Measurements from ENCODE around the gene RASSF3.
"Not testable (repeated sequence)": the region's sequence is repeated elsewhere in the genome, so short reads cannot be mapped to it uniquely, and the experiment has no call there.

Gene RASSF3

DNA sequence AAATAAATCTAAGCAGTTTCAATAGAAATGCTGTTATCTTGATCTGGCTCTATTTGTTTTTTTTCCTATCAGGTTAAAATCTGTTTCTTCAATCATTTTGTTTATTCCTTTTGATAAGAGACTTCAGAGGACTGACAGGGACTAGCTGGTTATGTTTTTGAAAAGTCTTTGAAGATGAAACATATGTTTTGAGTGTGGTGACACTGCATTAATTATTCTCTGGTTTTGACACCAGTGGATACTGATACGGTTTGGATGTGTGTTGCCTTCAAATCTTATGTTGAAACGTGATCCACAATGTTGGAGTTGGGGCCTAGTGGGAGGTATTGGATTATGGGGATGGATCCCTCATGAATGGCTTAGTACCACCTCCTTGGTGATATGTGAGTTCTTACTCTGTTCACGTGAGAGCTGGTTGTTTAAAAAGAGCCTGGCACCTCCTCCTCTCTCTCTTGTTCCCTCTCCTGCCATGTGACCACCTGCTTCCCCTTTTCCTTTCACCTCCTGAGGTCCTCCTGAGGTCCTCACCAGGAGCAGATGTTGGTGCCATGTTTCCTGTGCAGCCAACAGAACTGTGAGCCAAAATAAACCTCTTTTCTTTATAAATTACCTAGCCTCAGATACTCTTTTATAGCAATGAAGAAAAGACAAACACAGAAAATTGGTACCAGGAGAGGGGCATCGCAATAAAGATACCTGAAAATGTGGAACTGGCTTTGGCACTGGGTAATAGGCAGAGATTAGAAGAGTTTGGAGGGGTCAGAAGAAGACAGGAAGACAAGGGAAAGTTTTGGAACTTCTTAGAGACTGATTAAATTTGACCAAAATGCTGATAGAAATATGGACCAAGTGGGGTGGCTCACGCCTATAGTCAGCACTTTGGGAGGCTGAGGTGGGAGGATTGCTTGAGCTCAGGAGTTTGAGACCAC lies 23.0 kb downstream of the RASSF3 start:
- no peak for DNase-seq (ENCODE audit: low read depth in 2 of 2)

DNA sequence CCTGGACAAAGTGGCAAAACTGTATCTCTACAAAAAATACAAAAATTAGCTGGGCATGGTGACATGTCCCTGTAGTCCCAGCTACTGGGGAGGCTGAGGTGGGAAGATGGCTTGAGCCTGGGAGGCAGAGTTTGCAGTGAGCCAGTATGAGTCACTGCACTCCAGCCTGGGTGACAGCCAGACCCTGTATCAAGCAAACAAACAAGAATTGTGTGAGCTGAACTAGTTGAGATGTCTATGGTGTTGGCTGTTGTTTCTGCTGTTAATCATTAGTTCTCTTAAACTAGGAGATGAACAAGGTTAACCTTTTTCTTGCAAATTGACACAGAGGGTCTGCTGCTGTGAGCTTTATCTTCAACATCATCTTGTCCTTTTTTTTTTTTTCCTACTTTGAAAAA lies 23.6 kb downstream of the RASSF3 start:
- DNase-seq (ENCODE audit: low read depth in 2 of 2), result no peak

DNA sequence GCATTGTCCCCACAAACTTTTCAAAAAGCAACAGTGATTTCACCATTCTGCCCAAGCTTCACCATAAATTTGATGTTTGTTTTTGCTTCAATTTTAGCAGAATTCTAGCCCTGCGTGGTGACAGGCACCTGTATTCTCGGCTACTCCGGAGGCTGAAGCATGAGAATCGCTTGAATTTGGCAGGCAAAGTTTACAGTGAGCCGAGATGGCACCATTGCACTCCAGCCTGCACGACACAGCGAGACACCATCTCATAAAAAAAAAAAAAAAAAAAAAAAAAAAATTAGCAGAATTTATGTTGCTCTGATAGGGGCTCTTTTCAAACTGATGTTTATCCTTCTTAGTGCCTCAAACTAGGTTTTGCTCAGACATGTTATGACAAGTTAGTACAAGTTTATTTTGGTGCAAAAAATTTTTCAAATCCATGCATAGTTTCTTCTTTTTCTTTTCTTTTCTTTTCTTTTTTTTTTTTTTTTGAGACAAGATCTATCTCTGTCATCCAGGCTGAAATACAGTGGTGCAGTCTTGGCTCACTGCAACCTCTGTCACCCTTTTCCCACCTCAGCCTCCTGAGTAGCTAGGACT lies 24.3 kb downstream of the RASSF3 start:
- DNase-seq (ENCODE audit: low read depth in 2 of 2), result no peak

DNA sequence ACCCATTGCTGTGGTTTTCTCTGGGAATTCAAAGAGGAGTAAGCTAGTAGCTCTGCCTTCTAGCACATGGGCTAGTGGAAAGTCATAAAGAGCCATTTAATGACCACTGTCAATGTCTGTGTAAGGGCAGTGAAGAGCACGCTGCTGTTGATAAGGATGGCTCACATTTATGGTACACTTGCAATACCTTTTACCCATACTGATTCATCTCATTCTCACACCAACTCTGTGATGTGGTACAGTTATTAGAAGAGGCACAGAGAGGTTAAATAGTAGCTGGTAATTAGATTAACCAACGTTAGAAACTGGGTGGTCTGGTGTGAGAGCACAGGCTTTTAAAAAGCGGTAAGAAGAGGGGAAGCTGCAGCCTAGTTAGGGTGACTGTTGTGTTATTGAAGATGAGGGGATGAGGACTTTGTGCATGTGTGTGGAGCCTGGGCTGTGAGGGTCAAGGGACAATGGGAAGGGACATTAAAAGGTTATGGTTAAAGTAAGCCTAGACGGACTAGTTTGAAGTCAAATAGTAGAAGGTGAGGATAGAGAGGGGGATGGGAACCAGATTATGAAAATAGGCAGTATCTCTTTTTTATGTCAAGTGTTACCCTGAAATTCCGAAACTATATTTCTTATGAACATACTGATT lies 25.2 kb downstream of the RASSF3 start:
- DNase-seq (ENCODE audit: low read depth in 2 of 2), result no peak

DNA sequence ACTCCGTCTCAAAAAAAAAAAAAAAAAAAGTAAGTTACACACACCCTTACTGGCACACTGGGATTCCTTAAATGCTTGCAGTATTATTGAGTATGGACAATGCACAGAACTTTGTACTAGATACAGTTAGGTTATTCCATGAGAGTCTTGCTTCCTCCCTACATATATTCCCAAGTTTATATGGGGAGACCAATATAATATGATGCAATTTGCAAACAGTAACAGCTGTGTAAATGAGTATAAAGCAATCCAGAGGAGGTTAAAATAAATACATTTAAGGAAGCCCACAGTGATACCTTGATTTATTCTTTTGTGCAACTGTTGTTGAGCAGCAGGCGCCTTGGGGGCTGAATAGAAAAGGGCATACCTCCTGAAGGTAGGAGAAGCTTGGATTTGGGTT lies 26.6 kb downstream of the RASSF3 start:
- no peak for DNase-seq (ENCODE audit: low read depth in 2 of 2)

DNA sequence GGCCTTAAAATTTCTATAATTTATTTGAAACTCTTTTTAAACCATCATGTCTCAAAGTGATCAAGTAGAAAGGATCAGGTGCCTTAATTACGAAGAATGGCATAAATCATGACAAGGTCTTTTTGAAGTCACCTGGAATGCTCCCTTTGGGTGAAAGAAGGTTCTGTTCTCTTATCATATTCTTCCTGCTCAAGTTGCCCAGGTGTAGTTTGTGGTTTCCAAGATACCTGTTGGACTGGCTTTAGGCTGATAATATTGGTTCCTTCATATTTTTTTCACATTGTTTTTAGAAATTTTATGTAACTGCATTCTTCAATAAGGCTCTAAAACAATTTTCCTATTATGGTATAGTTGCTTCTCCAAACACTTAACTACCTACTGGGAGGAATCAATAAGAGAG lies 29.2 kb downstream of the RASSF3 start:
- DNase-seq (ENCODE audit: low read depth in 2 of 2), result no peak

DNA sequence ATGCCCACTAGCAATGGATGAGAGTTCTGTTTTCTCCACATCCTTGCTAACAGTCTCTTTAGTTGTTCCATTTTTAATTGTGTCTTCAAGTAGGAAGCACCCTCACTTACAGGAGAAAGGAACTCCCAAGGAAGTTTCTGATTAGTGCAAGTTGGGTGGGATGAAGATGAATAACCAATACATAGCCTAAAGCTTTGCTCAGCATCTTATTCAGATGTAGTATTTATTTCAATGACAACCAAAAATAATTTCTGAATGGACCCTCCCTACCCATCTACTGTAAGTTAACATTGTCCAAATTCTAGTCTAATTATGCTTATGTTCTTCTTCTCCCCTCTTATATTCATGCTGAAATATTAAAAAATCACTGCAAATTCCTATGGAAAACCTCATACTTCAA lies 36.0 kb downstream of the RASSF3 start:
- no peak for DNase-seq (ENCODE audit: low read depth in 2 of 2)

DNA sequence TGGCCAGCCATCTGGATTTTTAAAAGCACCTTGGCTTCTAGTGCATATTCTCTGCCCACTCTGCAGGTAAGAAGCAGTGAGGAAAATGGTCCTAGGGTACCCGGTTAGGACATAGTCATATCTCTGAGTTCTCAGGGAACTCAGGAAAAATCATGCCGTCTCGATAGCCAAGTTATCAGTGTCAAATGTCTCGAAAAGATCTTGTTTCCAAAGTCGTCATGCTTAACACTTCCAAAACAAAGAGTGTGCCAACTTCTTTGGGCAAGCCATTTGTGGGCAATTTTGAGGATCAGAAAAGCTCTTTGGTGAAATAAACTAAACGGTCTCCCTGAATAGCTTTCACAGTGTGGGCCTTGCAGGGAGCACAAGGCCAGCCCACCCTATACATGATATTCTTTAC lies 39.2 kb downstream of the RASSF3 start:
- no peak for DNase-seq (ENCODE audit: low read depth in 2 of 2)

DNA sequence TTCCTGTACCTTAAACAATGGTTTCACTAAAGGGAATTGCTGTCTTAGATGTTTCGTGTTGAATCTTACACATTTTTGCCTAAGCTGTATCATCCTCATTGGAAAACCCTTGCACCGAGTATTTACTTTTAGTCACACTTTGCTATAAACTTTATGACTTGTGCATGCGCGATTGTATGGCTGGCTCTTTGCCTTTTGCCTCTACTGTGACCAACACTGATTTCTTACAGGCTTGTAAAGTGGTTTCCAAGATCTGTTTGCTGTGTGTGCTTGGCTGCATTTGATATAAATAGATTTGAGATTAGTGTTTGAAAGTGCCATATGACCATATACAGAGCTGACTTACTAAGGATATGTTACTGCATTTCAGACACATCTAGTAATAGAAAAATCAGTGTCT lies 40.5 kb downstream of the RASSF3 start:
- no peak for DNase-seq (ENCODE audit: low read depth in 2 of 2)

DNA sequence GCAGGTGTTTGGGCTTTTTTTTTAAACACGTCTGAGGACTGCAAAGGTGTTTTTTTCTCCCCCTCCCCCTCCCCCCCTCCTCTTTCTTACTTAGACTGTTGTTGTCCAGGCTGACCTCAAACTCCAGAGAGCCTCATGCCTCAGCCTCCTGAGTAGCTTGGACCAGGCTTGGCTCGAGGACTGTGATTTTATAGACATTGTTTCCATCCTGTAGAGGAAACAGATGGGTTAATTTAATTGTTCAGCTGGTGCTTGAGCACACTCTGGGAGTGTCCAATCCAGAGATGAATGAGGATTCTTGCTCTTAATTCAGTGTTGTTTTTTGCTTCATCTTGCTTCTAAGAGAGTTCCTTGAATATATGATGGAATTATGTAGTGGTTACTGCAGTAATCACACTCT lies 42.1 kb downstream of the RASSF3 start:
- no peak for DNase-seq (ENCODE audit: low read depth in 2 of 2)

DNA sequence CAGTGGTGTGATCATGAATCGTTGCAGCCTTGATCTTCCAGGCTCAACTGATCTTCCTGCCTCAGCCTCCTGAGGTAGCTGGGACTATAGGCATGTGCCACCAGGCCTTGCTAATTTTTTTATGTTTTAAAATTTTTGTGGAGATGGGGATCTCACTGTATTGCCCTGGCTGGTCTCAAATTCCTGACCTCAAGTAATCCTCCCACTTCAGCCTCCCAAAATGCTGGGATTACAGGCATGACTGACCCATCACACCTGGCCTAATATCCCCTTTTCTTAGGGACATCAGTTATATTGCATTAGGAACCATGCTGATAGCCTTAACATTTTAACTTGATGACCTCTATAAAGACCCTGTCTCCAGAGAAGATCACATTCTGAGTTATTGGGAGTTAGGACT lies 42.8 kb downstream of the RASSF3 start:
- DNase-seq (ENCODE audit: low read depth in 2 of 2), result no peak

DNA sequence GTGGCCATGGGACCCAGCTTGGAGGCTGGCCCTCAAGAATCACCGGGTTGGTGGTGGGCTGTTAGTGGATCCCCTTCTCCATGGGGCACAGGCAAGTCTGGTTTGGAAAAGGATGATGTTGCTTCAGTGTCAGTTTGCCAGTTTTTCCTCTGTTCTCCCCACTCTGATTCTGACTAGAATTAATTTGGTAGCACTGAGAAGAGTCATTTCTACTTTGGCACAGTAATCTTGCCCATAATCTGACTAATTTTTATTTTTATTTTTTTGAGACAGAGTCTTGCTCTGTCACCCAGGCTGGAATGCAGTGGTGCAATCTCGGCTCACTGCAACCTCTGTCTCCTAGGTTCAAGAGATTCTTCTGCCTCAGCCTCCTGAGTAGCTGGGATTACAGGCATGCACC lies 43.6 kb downstream of the RASSF3 start:
- DNase-seq (ENCODE audit: low read depth in 2 of 2), result not testable (repeated sequence)

DNA sequence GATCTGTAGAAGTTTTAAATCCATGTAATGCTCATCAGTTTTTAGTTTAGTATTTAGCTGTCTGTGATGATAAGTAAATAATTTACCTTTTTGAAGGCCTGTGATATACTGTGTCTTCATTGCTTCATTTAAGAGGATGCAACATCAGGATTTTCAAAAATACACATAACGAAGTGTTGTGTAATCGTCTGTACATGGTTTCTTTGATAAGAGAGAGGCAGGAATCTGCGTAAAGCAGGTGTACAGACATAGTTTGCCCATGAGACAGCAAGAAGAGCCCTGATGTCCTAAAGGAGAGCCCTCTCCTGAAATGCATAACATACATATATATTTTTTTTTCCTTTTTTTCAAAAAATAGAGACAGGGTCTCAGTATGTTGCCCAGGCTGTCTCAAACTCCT lies 44.8 kb downstream of the RASSF3 start:
- DNase-seq (ENCODE audit: low read depth in 2 of 2), result no peak

DNA sequence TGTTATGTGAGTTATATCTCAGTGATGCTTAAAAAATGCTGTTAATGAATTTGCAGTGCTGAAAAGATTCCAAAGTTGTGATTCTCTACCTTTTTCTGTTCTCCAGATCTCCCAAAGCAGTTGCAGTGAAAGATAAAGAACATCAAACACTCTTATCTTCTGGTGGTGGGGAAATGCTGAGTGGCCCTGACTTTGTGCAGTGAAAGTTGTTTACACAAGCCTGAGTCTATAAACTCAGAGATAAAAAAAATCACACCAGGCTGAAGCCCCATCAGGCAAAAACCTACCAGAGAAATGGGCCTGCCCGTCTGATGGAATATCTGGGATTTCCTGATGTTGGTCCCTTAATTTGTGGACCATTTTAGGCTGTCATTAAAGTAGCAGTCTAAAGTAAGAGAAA lies 46.1 kb downstream of the RASSF3 start:
- no peak for DNase-seq (ENCODE audit: low read depth in 2 of 2)

DNA sequence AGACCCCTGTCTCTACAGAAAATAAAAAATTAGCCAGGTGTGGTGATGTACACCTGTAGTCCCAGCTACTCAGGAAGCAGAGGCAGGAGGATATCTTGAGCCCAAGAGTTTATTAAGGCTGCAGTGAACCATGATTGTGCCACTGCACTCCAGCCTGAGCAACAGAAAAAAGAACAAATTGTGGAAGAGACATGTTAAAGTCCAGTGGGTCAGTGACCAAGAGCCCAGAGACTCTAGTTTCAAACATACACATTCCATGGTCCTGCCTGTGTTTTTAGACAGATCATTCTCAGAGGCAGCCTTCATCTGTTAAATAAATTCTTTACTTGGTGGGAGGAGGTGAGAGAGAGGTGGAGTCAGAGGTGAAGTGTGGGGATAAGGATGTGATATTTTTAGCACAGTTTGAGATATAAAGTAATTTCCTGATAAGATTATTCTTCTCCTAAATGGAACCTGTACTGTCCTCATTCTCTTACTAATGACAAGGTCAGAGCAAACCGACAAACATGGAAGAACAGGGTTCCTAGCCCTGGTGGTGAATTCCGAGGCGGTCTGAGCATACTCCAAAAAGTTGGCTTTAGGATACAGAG lies 48.7 kb downstream of the RASSF3 start:
- DNase-seq (ENCODE audit: low read depth in 2 of 2), result no peak

DNA sequence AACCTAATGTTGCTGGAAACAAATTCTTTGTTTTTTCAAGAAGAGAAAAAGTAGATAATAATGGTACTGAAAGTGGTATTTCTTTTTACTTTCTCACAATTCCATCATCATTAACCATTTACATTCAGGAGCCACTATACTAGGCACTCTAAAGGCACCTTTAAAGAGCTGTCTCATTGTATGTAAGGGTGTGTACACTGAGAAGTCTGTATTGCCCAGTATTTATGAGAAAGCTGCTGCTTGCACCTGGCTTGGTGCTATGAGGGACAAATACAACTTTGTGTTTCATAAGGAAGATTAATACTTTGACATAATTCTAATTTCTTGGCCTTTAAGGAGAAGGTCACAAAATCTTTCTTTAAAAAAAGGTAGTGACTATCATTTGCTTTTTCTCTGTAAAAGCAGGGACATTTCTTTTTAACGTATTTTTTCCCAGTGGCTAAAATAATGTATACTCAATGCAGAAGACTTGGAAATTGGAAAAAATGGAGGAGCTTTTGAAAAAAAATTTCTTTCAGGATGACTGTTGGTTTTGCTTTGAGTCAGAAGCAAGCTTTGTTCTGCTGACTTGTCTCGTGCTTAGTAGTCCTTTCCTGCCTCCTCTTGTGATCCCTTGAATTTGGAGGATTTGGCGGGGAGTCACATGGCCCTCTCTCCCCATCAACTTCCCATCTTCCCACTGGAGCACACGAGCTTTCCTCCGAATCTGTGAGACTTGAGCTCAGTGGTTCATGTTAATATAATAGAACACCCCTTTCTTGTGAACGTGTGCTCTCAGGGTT lies 50.1 kb downstream of the RASSF3 start:
- no peak for DNase-seq (ENCODE audit: low read depth in 2 of 2)

DNA sequence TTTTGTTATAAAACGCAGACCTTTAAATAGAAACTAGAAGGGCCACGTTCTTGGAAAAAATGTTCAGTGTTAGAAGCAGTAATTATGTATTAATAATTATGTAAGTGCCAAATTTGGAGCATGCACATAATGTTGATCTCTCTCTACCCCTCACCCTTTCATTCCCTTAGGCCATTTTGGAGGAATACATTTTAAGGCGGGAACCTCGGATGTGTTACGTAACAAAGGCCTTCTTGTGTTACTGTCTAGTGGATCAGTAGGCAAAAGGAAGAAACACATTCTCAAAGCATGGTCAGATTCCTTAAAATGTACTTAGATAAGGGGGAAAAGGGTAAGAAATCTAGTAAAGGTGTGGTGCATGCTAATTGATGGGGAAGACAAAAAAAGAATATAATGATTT lies 52.7 kb downstream of the RASSF3 start:
- DNase-seq (ENCODE audit: low read depth in 2 of 2), result no peak

DNA sequence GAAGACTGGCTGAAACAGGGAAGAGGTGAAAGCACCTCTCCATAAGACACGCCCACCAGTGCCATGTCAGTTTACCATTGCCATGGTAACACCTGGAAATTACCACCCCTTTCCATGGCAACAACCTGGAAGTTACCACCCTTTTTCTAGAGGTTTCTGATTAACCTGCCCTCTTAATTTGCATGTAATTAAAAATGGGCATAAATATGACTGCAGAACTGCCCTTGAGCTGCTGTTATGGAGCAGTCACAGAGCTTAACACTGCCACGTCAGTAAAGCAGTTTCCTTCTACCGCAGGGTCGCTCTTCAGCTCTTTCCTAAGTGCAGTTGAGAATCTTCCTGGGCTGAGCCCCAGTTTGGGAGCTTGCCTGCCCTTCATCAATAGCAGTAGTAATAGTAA lies 55.2 kb downstream of the RASSF3 start:
- DNase-seq (ENCODE audit: low read depth in 2 of 2), result no peak

DNA sequence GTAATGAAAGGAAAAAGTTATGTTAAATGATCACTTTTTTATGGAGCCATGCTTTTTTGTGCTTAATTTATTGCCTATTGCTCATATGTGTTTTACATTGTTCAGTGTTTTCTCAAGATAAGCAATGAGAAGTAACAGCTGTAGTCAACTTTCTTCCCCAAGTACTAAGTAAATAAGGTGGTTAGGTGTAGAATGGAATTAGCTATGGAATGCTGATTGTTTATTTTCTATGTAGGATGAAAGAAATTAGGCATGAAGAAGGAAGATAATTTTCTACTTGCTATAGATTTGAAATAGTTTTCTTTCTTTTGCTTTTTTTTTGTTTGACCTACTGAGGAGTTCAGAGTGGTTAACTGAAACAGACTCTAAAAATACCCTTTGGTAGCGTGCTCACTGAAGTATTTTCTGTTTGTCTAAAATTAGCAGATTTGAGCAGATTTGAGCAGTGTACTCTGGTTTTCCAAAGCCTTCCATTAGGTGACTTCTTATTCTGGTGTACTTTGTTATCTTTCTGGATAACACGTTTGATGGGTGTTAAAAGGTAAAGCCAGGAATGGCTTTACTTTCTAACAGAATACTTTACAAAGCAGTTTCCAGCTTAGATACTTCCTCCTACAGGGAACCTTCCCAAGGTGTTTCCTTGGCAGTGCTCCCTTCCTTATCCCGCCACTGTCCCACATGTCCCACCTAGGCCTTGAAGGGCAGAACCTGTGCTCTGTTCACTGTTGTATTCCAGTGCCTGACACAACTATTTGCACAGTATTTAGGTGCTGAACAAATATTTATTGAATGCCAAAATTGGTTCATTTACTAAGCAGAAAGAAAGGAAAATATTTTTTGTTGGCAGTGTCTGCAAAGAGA lies 56.0 kb downstream of the RASSF3 start:
- no peak for DNase-seq (ENCODE audit: low read depth in 2 of 2)

DNA sequence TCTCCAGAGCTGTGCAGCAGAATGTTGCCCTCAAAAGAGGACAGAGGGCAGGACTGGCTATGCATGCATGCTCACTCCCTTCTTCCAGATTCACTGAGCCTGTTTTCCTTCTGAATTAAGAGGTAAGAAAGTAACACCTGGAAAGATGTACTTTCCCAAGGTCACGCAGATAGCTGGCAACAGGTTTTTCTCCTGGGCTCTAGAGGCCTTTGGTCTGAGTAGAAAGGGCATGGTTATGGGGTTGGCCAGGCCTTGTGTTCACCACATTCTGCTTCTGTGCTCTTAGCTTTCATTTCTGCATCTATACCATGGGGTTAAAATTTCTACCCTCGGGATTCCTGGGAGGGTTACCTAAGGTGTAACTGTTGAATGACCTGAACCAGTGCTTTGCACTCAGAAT lies 57.5 kb downstream of the RASSF3 start:
- DNase-seq (ENCODE audit: low read depth in 2 of 2), result no peak

DNA sequence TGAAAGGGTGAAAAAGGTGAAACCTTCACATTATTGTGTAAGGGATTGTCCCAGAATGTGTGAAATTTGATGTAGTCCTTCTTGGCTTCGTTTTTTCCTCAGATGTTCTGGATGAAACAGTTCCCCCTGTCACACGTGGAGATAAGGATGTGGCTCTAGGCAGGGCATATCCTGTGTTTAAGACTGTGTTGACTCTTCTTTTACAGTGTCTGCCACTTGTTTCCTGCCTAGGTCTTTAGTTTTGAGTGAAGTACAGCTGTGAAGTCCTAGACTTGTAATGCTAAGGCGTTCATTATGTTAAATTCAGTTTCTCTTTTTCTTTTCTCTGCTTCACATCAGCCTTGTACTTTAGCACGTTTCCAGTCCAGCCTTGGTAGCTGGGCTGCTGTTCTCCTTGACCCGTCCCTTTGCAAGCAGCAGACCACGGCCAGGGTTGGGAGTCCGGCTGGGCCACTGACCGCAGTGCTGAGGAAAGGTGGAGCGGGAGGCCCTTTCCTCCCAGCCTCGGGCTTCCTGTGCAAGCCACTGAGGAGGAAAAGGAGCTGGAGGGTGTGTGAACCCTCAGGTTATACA lies 59.1 kb downstream of the RASSF3 start:
- DNase-seq (ENCODE audit: low read depth in 2 of 2), result no peak
